CD4-positive, alpha-beta T cell treated with Interleukin-6 for 4 hours (primary cell): ENCODE data around the gene CCDC142.

ENCODE experiments used
- DNase-seq: peaks from one replicate; pipeline ENCODE4 v3.0.0-alpha.2; 2020; ENCODE audit warnings: mixed read lengths

CCDC142 gene

GRCh38 chr2:74482801-74483674 lies at the start of gene CCDC142, which contains the start of gene TTC31:
Gene CCDC142, minus strand, starts transcription at chr2:74482998. Its CDS starts 161 bp downstream, at chr2:74482837.
Gene TTC31, plus strand, starts transcription at chr2:74483081. Its CDS starts 15 bp downstream, at chr2:74483096.
- DNase-seq: peak; percentile 95

GRCh38 chr2:74532222-74532621 lies 49.4 kb upstream of the CCDC142 start:
- DNase-seq: no peak

GRCh38 chr2:74531666-74532065 lies 48.9 kb upstream of the CCDC142 start:
- no peak for DNase-seq

GRCh38 chr2:74530239-74531187 lies 47.7 kb upstream of the CCDC142 start:
- peak; percentile 50 for DNase-seq

- DNase-seq: peak; percentile 87
These were observed 46.8 kb upstream of the CCDC142 start, which contains the start of the genes AUP1 and HTRA2 for GRCh38 chr2:74529357-74530238. Gene AUP1, minus strand, starts transcription at chr2:74529706. Its CDS starts 77 bp downstream, at chr2:74529629. Gene HTRA2, plus strand, starts transcription at chr2:74529933. Its CDS starts 74 bp downstream, at chr2:74530007.

- no peak for DNase-seq
These were observed 46.0 kb upstream of the CCDC142 start for GRCh38 chr2:74528600-74529356.

- DNase-seq: no peak
These were observed 44.9 kb upstream of the CCDC142 start for GRCh38 chr2:74527741-74528140.

- no peak for DNase-seq
These were observed 43.9 kb upstream of the CCDC142 start for GRCh38 chr2:74526649-74527230.

GRCh38 chr2:74525717-74526648 lies 43.2 kb upstream of the CCDC142 start, which contains the start of gene DQX1:
Gene DQX1, minus strand, starts transcription at chr2:74526231. Its CDS starts 502 bp downstream, at chr2:74525729.
- DNase-seq: peak; percentile 28

- no peak for DNase-seq
These were observed 42.3 kb upstream of the CCDC142 start for GRCh38 chr2:74524955-74525716.

- no peak for DNase-seq
These were observed 41.2 kb upstream of the CCDC142 start for GRCh38 chr2:74524005-74524404.

GRCh38 chr2:74522516-74522915 lies 39.7 kb upstream of the CCDC142 start:
- no peak for DNase-seq

- no peak for DNase-seq
These were observed 33.9 kb upstream of the CCDC142 start for GRCh38 chr2:74516650-74517049.

GRCh38 chr2:74515981-74516633 lies 33.3 kb upstream of the CCDC142 start:
- peak; percentile 81 for DNase-seq

GRCh38 chr2:74515271-74515980 lies 32.6 kb upstream of the CCDC142 start:
- DNase-seq: peak; percentile 15

- peak; percentile 14 for DNase-seq
These were observed 31.8 kb upstream of the CCDC142 start, which contains the start of gene TLX2 for GRCh38 chr2:74514368-74515270. Gene TLX2, plus strand, starts transcription at chr2:74514450. Its CDS starts 357 bp downstream, at chr2:74514807.
